Measurements from ENCODE around the gene CFAP299.

GRCh38 chr4:80986011-80986410 lies 650.5 kb downstream of the CFAP299 start:
- no peak for TF ChIP-seq CTCF (IDR thresholded peaks at IDR 0.05)
- TF ChIP-seq POLR2AphosphoS5 (IDR thresholded peaks at IDR 0.05) = no peak
